ENCODE data around the gene ACVR1.

DNA sequence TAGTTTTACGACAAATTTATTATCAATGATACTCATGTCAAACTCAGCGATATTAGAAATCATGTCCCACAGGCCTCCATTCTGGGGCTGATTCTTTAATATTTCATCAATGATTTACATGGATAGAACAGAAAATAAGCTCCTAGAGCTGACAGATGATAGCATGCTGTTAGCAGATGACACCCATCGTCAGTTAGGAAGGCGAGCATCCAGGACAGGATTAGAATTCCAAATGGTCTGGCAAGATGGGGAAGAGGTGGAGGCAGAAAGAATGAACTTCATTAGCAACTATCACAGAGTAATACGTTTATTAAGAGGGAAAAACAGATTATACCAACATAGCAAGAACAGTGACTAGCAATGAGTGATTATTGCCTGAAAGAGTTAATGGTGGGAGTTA lies 46.2 kb upstream of the ACVR1 start:
- TF ChIP-seq, protein P1, sequence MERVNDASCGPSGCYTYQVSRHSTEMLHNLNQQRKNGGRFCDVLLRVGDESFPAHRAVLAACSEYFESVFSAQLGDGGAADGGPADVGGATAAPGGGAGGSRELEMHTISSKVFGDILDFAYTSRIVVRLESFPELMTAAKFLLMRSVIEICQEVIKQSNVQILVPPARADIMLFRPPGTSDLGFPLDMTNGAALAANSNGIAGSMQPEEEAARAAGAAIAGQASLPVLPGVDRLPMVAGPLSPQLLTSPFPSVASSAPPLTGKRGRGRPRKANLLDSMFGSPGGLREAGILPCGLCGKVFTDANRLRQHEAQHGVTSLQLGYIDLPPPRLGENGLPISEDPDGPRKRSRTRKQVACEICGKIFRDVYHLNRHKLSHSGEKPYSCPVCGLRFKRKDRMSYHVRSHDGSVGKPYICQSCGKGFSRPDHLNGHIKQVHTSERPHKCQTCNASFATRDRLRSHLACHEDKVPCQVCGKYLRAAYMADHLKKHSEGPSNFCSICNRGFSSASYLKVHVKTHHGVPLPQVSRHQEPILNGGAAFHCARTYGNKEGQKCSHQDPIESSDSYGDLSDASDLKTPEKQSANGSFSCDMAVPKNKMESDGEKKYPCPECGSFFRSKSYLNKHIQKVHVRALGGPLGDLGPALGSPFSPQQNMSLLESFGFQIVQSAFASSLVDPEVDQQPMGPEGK (CRISPR knock-in tag; IDR thresholded peaks at IDR 0.05; ENCODE audit: borderline replicate concordance): no peak
- TF ChIP-seq ZNF70 (CRISPR knock-in tag; IDR thresholded peaks at IDR 0.05) (no peak), RARB (CRISPR knock-in tag; IDR thresholded peaks at IDR 0.05) (no peak), ARNTL (CRISPR knock-in tag; IDR thresholded peaks at IDR 0.05; ENCODE audit: borderline replicate concordance, low read depth) (no peak), CSDC2 (CRISPR knock-in tag; IDR thresholded peaks at IDR 0.05) (no peak)
- TF ChIP-seq, protein P2, sequence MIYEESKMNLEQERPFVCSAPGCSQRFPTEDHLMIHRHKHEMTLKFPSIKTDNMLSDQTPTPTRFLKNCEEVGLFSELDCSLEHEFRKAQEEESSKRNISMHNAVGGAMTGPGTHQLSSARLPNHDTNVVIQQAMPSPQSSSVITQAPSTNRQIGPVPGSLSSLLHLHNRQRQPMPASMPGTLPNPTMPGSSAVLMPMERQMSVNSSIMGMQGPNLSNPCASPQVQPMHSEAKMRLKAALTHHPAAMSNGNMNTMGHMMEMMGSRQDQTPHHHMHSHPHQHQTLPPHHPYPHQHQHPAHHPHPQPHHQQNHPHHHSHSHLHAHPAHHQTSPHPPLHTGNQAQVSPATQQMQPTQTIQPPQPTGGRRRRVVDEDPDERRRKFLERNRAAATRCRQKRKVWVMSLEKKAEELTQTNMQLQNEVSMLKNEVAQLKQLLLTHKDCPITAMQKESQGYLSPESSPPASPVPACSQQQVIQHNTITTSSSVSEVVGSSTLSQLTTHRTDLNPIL (CRISPR knock-in tag; IDR thresholded peaks at IDR 0.05; ENCODE audit: low read depth): no peak

Data from SK-N-SH treated with all-trans-retinoic acid at 6 μM for 48 hours (cell line).